ENCODE measurements around the gene TTI1. TPM values are rescaled to one million over a fixed set of nuclear protein-coding genes. Genes with fewer than 3 reads are reported as not detected.
A peak's percentile ranks its signal among the peaks of the same experiment; 100 is the strongest.

Gene TTI1
- 10 to 100 TPM in 5 of 6 donors, 1 to 10 TPM in 1; 2.2 to 21.4 (median 16.9) TPM for polyA plus RNA-seq (ENCODE audit: low read depth in 6 of 6)

DNA sequence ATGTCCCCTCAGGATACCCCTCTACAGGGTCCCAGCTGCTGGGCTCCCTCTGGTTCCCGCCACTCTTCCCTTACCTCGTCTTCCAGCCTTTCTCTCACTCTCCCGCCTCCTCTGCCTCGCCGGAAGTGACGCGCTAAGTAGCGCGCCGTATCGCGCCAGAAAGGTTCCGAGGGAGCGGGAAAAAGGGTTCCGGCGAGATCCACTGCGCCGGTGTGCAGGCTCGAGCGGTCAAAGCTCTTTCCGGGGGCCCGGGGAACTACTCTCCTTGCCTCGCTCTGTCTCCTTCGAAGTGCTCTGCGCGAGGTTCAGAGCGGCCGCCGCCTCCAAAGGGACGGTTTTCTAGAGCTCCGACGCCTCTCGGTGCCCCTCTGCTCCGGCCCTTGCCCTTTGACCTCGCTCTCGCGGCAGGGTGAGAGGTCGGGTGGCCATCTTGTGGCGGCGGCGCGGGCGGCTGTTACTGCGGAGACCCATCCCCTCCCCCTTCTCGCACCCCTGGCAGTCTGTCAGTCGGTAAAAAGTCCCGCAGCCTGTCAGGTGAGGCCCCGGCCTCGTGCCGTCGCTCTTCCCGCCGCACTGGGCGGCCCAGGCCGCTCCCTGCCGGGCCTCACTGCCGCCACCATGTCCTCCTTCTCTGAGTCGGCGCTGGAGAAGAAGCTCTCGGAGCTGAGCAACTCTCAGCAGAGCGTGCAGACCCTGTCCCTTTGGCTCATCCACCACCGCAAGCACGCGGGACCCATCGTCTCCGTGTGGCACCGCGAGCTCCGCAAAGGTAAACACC, at the start of gene TTI1, which contains the start of gene RPRD1B:
TTI1 (minus strand) TSS at position 127 of the 778 bp plus-strand sequence. CDS start 19,640 bp downstream, outside the sequence.
RPRD1B (plus strand) TSS at position 417 of the 778 bp plus-strand sequence; CDS start at position 619, 202 bp downstream.
- H3K27ac Mint-ChIP-seq = peak within 1 kb of the TSS; percentile 96 to 99 (median 99)
- no peaks in the 10 kb centered on the region for H3K27me3 Mint-ChIP-seq
- peak; percentile 90 for DNase-seq
- peaks cover 0 to 4% (median 0%) of the 10 kb centered on the region in 7 donors for H3K9me3 Mint-ChIP-seq
- peak within 1 kb of the TSS; percentile 88 to 99 (median 98) for H3K4me3 Mint-ChIP-seq
- ATAC-seq (ENCODE audit: low read depth in 2 of 2) = peak; percentile 87 to 89
- peaks cover 0 to 11% of the 10 kb centered on the region in 2 donors for H3K36me3 Mint-ChIP-seq
- peaks cover 44 to 72% (median 54%) of the 10 kb centered on the region in 3 donors for H3K4me1 Mint-ChIP-seq

DNA sequence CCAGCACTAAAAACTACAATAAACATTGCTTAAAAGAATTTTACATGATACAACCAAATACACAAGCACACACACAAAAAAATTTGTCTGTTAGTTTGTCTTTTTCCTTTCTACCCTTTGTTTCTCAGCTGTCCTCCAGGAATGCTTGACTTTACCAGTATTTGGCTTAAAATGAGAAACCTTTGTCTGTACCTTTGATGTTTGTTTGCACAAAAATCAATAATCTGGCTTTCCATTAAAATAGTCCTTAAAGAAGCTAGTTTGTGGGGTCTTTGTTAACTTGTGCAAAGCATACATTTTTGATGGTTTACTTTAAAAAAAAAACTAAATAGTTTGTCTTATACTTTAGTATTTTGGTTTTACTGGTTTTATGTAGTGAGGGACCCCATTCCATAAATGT, 49.6 kb upstream of the TTI1 start:
- DNase-seq (no peak), ATAC-seq (ENCODE audit: low read depth in 2 of 2) (no peak)
- Mint-ChIP-seq H3K27me3 (no peaks in the 10 kb centered on the region), H3K36me3 (peaks cover 13 to 32% of the 10 kb centered on the region in 2 donors), H3K4me3 (no peak overlapping the region), H3K9me3 (no peaks in the 10 kb centered on the region), H3K27ac (no peak overlapping the region), H3K4me1 (peaks cover 15 to 22% (median 18%) of the 10 kb centered on the region in 3 donors)

DNA sequence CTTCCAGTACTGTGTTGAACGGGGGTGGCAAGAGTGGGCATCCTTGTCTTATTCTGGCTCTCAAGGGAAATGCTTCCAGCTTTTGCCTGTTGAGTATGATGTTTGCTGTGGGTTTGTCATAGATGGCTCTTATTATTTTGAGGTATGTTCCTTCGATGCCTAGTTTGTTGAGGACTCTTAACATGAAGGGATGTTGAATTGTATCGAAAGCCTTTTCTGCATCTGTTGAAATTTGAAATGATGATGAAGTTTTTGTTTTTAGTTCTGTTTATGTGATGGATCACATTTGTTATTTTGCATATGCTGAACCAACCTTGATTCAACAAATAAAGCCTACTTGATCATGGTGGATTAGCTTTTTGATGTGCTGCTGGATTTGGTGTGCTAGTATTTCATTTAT, 48.3 kb upstream of the TTI1 start:
- ATAC-seq (ENCODE audit: low read depth in 2 of 2) (no peak), DNase-seq (no peak)
- no peaks in the 10 kb centered on the region for H3K9me3 Mint-ChIP-seq
- no peaks in the 10 kb centered on the region for H3K27me3 Mint-ChIP-seq
- peaks cover 23 to 35% (median 27%) of the 10 kb centered on the region in 3 donors for H3K4me1 Mint-ChIP-seq
- no peak overlapping the region for H3K4me3 Mint-ChIP-seq
- H3K27ac Mint-ChIP-seq = peak overlapping the region in 2 of 6 donors; percentile 19 to 44
- peaks cover 14 to 39% of the 10 kb centered on the region in 2 donors for H3K36me3 Mint-ChIP-seq

DNA sequence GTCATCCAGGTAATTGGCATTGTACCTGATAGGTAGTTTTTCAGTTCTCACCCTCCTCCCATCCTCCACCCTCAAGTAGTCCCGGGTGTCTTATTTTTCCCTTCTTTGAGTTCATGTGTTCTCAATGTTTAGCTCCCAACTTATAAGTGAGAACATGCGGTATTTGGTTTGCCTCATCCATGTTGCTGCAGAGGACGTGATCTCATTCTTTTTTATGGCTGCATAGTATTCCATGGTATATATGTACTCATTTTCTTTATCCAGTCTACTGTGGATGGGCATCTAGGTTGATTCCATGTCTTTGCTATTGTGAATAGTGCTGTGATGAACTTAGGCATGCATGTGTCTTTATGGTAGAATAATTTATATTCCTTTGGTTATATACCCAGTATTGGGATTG, 46.1 kb upstream of the TTI1 start:
- Mint-ChIP-seq H3K4me3 (no peak overlapping the region), H3K36me3 (peaks cover 6 to 28% of the 10 kb centered on the region in 2 donors), H3K9me3 (no peaks in the 10 kb centered on the region), H3K4me1 (peaks cover 36 to 57% (median 45%) of the 10 kb centered on the region in 3 donors), H3K27me3 (no peaks in the 10 kb centered on the region), H3K27ac (no peak overlapping the region)
- no peak for DNase-seq
- no peak for ATAC-seq (ENCODE audit: low read depth in 2 of 2)

DNA sequence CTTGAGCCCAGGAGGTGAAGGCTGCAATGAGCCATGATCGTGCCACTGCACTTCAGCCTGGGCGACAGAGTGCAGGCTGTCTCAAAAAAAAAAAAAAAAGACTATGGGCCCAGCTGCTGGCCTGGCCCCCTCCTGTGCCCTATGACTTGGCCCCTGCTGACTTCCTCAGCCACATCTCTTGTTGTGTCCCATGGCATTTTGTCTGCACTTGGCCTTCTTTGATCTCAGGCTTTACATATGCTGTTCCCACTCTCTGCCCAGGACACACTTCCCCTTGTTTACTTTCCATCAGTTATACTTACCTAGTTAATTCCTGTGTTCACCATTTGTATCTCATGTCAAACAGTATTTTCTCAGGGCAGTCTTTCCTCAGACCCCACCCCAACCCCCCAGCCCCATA, 44.8 kb upstream of the TTI1 start:
- Mint-ChIP-seq H3K4me1 (peaks cover 41 to 69% (median 57%) of the 10 kb centered on the region in 3 donors), H3K27ac (peak overlapping the region in 3 of 6 donors; percentile 27 to 81 (median 64)), H3K27me3 (no peaks in the 10 kb centered on the region), H3K4me3 (no peak overlapping the region), H3K36me3 (peaks cover 6 to 28% of the 10 kb centered on the region in 2 donors), H3K9me3 (no peaks in the 10 kb centered on the region)
- DNase-seq = no peak
- no peak for ATAC-seq (ENCODE audit: low read depth in 2 of 2)

DNA sequence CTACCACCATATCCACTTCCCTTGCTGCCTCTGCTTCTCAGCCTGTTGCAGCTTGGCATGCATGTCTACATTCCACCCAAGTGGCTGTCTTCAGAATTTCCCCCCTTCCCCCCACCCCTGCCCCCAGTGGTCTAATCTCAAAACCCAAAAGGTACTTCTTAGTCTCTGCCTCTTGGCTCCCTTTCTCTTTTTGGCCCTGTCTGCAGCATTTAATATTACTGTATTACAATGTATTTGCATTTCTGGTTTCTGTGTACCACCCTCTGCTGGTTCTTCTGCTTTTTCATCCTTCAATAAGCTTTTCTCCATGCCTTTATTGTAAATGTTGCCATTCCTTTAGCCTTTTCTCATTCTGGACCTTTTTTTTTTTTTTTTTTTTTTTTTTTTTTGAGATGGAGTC, 43.3 kb upstream of the TTI1 start:
- Mint-ChIP-seq H3K9me3 (no peaks in the 10 kb centered on the region), H3K4me3 (peak overlapping the region in 5 of 8 donors; percentile 5 to 82 (median 13)), H3K4me1 (peaks cover 38 to 69% (median 54%) of the 10 kb centered on the region in 3 donors), H3K36me3 (peaks cover 17 to 40% of the 10 kb centered on the region in 2 donors), H3K27me3 (no peaks in the 10 kb centered on the region), H3K27ac (peak overlapping the region; percentile 17 to 89 (median 52))
- ATAC-seq (ENCODE audit: low read depth in 2 of 2) (peak; percentile 89 to 92), DNase-seq (peak; percentile 41)

DNA sequence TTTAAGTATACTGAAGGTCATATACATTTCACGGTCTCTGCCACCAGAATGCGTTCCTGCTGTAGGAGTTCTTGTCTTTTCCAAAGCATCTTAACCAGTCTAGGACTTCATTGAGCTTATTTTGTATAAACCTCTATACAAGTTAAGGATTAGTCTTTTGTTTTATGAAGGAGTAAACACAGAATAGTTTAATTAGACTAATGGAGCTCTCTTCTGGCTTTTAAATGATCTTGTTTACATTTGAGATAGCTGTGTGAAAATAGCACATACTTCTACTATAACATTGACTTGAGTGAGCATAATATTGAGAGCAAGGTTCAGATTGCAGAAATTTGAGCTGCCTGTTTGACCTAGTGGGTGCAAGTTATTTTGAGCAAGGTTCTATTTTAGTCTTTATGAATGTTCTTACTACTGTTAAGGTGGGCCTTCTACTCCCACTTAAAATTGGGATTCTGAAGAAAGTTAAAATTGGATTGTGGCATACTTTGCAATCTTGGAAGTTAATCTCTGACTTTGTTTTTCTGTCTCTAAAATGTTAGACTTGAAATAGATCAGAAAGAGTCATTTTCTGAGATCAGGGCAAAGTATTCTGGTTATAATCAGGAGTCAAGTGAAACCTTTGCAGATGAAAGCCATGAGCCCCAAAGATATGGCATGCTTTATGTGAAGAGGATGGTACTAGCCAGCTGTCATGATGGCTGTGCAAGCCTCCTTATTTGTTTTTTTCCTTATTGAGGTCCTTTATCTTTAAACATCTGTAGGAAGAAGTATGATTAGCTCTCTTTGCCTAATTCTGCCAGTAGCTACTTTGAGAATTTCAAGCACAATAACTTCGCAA, 42.1 kb upstream of the TTI1 start:
- Mint-ChIP-seq H3K27me3 (no peaks in the 10 kb centered on the region), H3K27ac (peak overlapping the region in 4 of 6 donors; percentile 8 to 72 (median 59)), H3K9me3 (no peaks in the 10 kb centered on the region), H3K4me3 (peak overlapping the region in 1 of 8 donors; percentile 13), H3K4me1 (peaks cover 32 to 61% (median 51%) of the 10 kb centered on the region in 3 donors), H3K36me3 (peaks cover 27 to 51% of the 10 kb centered on the region in 2 donors)
- ATAC-seq (ENCODE audit: low read depth in 2 of 2) = no peak
- DNase-seq = no peak

DNA sequence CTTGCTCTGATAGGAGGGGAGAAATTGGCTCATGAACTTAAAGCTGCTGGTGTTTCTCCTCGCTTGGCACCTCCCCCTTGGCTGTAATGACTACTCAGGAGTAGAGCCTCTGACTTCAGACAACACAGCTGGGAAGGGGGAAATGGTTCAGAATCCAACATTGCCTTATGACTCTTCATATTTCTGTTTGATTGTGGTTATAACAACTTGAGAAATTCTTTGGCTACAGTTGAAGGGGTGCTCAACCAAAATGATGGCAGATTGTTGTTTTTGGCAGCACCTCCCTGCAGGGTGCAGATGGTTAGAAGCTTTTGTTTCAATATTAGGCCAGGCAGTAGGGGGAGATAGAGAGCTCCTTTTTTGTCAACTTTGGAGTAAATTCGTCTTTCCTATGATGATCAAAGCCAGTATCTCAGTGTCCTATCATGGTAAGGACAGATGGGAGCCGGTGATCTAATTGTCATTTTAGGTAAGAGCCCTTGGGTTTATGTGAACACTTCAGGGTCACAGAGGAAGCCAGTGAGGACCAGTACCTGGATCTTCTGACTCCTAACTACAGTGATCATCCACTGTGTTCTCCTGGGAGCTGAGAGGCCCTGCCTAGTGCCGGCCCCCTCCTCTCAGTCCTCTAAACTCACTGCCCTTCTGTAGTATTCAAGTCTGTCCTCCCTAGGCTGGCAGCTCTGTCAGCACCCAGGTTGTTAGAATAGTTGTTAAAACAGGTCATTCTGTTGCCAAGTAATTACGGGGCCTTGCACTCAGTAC, 40.2 kb upstream of the TTI1 start:
- Mint-ChIP-seq H3K36me3 (peaks cover 32 to 55% of the 10 kb centered on the region in 2 donors), H3K27me3 (no peaks in the 10 kb centered on the region), H3K9me3 (no peaks in the 10 kb centered on the region), H3K27ac (peak overlapping the region in 5 of 6 donors; percentile 9 to 76 (median 37)), H3K4me3 (no peak overlapping the region), H3K4me1 (peaks cover 26 to 51% (median 44%) of the 10 kb centered on the region in 3 donors)
- ATAC-seq (ENCODE audit: low read depth in 2 of 2) = peak; percentile 35 to 37
- peak; percentile 31 for DNase-seq

DNA sequence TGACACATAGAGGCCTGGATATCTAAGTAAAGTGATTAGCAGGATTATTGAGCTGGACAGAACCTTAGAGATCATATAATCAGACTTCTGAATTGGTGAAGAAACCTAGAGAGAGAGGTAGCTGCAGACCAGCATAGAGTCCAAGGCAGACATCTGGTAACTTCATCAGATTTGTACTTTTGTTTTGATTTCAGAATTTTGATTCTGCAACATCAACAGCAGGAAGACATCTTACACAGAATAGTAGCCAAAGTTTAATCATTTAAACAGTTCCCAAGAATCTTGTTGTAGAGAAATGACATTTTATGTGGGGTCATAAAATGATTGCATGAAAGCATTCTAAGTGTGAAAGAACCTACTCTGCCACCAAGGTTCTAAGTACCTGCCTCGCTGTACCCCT, 39.6 kb upstream of the TTI1 start:
- Mint-ChIP-seq H3K27me3 (no peaks in the 10 kb centered on the region), H3K4me3 (no peak overlapping the region), H3K4me1 (peaks cover 26 to 47% (median 39%) of the 10 kb centered on the region in 3 donors), H3K9me3 (no peaks in the 10 kb centered on the region), H3K36me3 (peaks cover 32 to 49% of the 10 kb centered on the region in 2 donors), H3K27ac (peak overlapping the region in 1 of 6 donors; percentile 37)
- no peak for DNase-seq
- ATAC-seq (ENCODE audit: low read depth in 2 of 2) = no peak

DNA sequence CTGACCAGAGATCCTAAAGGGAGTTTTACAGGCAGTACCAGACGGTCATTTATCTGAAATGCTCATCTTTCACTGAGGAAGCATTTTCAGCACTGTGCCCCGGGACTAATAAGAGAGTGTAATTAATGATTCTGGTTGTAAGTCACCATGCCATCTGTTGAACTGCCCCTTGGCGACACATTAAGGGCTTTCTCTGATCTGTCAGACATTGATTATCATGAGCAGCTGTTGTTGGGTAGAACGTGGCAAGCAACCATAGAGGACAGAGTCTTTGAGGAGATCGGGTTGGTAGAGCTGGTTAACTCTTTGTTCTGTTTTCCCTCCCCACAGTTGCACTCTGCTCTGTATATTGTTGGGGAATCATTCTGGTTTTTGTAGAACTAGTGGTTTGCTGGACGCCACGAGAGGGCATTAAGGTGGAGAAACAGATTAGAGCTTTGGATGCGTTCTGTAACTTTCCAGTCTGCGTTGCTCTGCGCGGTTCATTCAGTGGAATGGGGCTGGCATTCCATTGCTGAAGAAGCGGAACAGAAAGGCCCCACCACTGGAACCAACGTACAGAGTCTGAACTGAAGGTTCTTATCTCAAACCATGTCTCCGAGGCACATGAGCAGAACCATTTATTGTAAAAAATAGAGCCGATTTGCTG, 34.6 kb upstream of the TTI1 start:
- Mint-ChIP-seq H3K9me3 (no peaks in the 10 kb centered on the region), H3K27ac (no peak overlapping the region), H3K36me3 (peaks cover 56 to 60% of the 10 kb centered on the region in 2 donors), H3K27me3 (no peaks in the 10 kb centered on the region), H3K4me1 (peaks cover 0 to 10% (median 6%) of the 10 kb centered on the region in 3 donors), H3K4me3 (no peak overlapping the region)
- DNase-seq (no peak), ATAC-seq (ENCODE audit: low read depth in 2 of 2) (no peak)

DNA sequence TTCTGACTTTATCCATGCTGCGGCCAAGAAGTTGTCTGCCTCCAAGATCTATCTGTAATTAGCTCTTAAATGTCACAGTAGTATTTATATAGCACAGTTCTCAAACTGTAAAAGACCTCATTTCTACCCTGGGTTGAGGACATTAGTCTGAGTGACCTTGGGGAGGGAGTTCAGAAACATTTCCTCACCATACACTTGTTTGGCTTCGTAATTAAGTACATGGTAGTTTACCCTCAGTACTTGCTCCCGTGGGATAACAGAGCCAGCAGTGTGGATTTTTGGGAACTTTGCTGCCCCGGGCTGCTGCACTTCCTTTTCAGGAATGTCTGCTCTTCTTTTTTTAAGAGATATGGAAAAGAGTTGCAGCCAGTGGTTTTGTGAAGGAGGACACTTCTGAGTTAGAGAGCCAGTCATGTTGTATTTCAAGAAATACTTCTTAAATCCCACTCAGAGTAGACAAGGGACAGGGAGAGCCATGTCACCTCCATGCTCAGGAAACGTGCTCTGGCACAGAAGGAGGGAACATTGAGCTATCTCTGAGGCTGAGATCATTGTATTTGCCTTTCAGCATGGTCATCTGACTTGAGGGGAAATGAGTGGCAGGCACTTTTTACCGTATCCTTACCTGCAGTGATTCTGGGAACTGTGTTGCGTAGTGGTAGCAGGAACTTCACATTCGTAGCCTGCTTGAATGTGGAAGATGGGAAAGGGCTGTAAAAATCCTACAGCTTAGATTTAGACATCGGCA, 33.9 kb upstream of the TTI1 start:
- no peak for DNase-seq
- no peak overlapping the region for H3K27ac Mint-ChIP-seq
- no peaks in the 10 kb centered on the region for H3K9me3 Mint-ChIP-seq
- no peaks in the 10 kb centered on the region for H3K27me3 Mint-ChIP-seq
- H3K4me1 Mint-ChIP-seq = peaks cover 0 to 10% (median 6%) of the 10 kb centered on the region in 3 donors
- H3K4me3 Mint-ChIP-seq = no peak overlapping the region
- ATAC-seq (ENCODE audit: low read depth in 2 of 2) = no peak
- peaks cover 51 to 55% of the 10 kb centered on the region in 2 donors for H3K36me3 Mint-ChIP-seq
